ENCODE data around the gene TMEM214. TPM values are rescaled to one million over a fixed set of nuclear protein-coding genes. Genes with fewer than 3 reads are reported as not detected.
A peak's percentile ranks its signal among the peaks of the same experiment; 100 is the strongest.

TMEM214 gene
- total RNA-seq, 6 donors from 2014 or later = 42.5 to 176 (median 62.0) TPM

DNA sequence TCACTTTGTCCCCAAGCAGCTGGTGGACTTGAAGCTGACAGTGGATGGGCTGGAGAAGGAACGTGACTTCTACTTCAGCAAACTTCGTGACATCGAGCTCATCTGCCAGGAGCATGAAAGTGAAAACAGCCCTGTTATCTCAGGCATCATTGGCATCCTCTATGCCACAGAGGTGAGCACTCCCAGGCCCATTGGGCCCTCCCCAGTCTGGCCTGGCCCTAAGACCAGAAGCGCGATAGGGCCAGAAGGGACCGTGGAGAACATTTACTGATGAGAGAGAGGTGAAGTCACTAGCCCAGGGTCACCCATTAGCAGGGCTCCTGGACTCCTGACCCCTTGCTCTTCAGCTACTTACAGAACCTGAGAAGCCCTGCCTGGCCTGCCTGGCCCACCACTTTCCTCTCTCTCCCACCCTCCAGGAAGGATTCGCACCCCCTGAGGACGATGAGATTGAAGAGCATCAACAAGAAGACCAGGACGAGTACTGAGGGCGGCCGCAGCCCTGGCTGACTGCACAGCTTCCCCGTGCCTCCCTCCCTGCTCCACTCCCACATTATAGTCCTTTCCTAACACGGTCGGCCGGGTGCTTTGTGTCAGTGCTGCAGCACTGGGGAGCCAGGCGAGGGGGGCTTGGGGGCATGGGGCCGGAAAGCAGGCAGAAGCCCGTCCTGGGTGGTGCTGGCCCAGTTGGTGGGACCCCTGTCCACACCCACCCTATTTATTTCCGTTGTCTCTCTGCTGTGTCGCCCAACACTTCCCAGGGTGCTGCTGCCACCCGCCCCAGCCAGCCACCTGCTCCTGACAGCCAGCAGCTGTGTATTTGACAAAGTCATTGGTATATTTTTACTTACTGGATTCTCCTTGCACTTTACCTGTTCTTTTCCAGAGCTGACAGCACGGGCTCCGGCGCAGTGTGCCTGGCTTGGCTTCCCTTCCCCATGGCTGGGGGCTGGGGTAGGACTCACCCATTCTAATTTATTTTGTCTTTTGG lies 6.6 kb upstream of the TMEM214 start:
- TF ChIP-seq POLR2AphosphoS5 (IDR thresholded peaks at IDR 0.05) (no peak), POLR2A (IDR thresholded peaks at IDR 0.05) (no peak), EP300 (IDR thresholded peaks at IDR 0.05) (no peak)
- TF ChIP-seq, protein P1, sequence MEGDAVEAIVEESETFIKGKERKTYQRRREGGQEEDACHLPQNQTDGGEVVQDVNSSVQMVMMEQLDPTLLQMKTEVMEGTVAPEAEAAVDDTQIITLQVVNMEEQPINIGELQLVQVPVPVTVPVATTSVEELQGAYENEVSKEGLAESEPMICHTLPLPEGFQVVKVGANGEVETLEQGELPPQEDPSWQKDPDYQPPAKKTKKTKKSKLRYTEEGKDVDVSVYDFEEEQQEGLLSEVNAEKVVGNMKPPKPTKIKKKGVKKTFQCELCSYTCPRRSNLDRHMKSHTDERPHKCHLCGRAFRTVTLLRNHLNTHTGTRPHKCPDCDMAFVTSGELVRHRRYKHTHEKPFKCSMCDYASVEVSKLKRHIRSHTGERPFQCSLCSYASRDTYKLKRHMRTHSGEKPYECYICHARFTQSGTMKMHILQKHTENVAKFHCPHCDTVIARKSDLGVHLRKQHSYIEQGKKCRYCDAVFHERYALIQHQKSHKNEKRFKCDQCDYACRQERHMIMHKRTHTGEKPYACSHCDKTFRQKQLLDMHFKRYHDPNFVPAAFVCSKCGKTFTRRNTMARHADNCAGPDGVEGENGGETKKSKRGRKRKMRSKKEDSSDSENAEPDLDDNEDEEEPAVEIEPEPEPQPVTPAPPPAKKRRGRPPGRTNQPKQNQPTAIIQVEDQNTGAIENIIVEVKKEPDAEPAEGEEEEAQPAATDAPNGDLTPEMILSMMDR (IDR thresholded peaks at IDR 0.05) = no peak
- DNase-seq = peak in 1 of 2 donors; percentile 67
- no peak overlapping the region for H3K27ac ChIP-seq
- WGBS, 2 donors = 93% methylated on average over 20 to 24 of the region's 24 CpGs
- H3K4me3 ChIP-seq = no peak overlapping the region
- H3K27me3 ChIP-seq = no peaks in the 10 kb centered on the region
- peaks cover 0 to 5% (median under 1%) of the 10 kb centered on the region in 4 donors for H3K4me1 ChIP-seq
- H3K36me3 ChIP-seq = peaks cover 0 to 54% (median 27%) of the 10 kb centered on the region in 4 donors
- no peak for ATAC-seq (ENCODE audit: low FRiP score in 2 of 2)
- H3K9me3 ChIP-seq = no peaks in the 10 kb centered on the region

DNA sequence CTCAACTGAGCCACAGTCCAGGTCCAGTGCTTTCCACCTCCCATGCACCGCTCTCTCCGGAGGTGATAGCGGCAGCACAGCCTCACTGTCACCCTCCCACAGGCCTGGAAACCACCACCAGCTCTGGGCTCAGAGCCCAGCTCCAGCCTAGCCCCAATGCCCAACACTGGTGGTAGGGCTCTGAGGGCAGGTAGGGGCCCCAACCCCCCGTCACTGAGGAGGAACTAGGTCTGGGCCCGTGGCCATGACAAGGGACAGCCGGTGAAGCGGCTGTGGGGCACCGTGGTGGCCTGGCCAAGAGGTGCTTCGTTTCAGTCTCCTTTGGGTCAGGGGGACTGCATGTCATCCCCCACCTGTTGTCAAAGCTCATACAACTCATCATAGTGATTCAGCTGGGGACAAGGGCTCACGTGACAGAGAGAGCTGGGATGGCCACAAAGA lies 5.5 kb upstream of the TMEM214 start:
- Histone ChIP-seq H3K4me1 (peaks cover 0 to 8% (median 3%) of the 10 kb centered on the region in 4 donors), H3K27me3 (no peaks in the 10 kb centered on the region), H3K36me3 (peaks cover 0 to 50% (median 27%) of the 10 kb centered on the region in 4 donors), H3K4me3 (no peak overlapping the region), H3K27ac (no peak overlapping the region), H3K9me3 (no peaks in the 10 kb centered on the region)
- no peak for ATAC-seq (ENCODE audit: low FRiP score in 2 of 2)
- DNase-seq = peak in 1 of 2 donors; percentile 48
- TF ChIP-seq, protein P1 (IDR thresholded peaks at IDR 0.05) = no peak
- TF ChIP-seq POLR2AphosphoS5 (IDR thresholded peaks at IDR 0.05) = no peak
- TF ChIP-seq POLR2A (IDR thresholded peaks at IDR 0.05) = no peak
- TF ChIP-seq EP300 (IDR thresholded peaks at IDR 0.05) = no peak
- WGBS, 2 donors = 97 to 100% methylated on average over 4 to 8 of the region's 10 CpGs

DNA sequence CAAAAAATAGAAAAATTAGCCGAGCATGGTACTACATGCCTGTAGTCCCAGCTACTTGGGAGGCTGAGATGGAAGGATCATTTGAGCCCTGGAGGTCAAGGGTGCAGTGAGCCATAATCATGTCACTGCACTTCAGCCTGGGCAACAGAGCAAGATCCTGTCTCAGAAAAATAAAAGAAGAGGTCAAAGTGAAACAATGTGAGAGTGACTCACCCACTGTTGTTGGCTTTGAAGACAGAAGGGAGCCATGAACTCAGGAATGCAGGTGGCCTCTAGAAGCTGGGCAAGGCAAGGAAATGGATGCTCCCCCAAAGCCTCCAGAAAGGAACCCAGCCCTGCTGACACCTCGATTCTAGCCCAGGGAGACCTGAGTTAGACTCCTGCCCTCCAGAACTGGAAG lies 3.7 kb upstream of the TMEM214 start:
- ATAC-seq (ENCODE audit: low FRiP score in 2 of 2) (no peak), DNase-seq (no peak)
- WGBS, 2 donors = 83 to 93% methylated on average over 2 of the region's 2 CpGs
- Histone ChIP-seq H3K9me3 (no peaks in the 10 kb centered on the region), H3K4me1 (peaks cover 6 to 19% (median 11%) of the 10 kb centered on the region in 4 donors), H3K27me3 (no peaks in the 10 kb centered on the region), H3K27ac (no peak overlapping the region), H3K36me3 (peaks cover 0 to 32% (median 17%) of the 10 kb centered on the region in 4 donors), H3K4me3 (no peak overlapping the region)
- TF ChIP-seq POLR2A (IDR thresholded peaks at IDR 0.05) (no peak), POLR2AphosphoS5 (IDR thresholded peaks at IDR 0.05) (no peak), EP300 (IDR thresholded peaks at IDR 0.05) (no peak)
- TF ChIP-seq, protein P1 (IDR thresholded peaks at IDR 0.05) = no peak

DNA sequence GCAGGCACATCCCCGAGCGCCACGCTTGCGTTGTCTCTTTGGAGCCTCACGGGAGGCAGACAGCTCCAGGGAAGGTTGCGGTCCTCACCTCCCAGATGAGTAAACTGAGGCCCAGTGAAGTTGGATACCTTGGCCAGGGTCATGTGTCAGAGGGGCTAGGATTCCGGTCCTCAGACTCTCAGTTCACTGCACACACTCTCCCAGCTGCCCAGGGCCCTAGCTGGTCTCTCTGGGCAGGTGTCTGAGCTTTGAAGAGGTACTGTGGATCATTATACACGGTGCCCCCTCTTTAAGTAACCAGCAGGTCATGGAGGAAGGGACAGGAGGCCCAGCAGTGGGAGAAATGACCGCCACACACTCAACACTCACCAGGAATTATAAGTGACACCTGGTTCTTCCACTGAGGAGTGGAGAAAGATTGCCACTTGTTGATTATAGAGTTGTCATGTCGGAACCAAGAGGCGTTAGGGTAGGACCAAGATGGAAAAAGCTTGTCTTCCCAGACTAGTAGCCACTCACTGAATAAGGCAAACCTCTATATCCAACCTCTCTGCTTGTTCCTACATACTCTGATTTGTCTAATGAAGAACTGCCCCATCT lies 588 bp downstream of the TMEM214 start:
- Histone ChIP-seq H3K4me1 (peaks cover 14 to 31% (median 20%) of the 10 kb centered on the region in 4 donors), H3K4me3 (peak overlapping the region; percentile 68 to 99 (median 91)), H3K36me3 (peaks cover 24 to 37% (median 35%) of the 10 kb centered on the region in 4 donors), H3K27me3 (no peaks in the 10 kb centered on the region), H3K9me3 (no peaks in the 10 kb centered on the region), H3K27ac (peak overlapping the region; percentile 77 to 95 (median 92))
- WGBS, 2 donors = 9 to 23% methylated on average over 3 to 11 of the region's 11 CpGs
- DNase-seq (no peak), ATAC-seq (ENCODE audit: low FRiP score in 2 of 2) (no peak)
- TF ChIP-seq, protein P1 (IDR thresholded peaks at IDR 0.05) = peak in 1 of 6 experiments; percentile 5
- no peak for TF ChIP-seq EP300 (IDR thresholded peaks at IDR 0.05)
